ENCODE results near the gene AKAP8.

- TF ChIP-seq, protein P1, sequence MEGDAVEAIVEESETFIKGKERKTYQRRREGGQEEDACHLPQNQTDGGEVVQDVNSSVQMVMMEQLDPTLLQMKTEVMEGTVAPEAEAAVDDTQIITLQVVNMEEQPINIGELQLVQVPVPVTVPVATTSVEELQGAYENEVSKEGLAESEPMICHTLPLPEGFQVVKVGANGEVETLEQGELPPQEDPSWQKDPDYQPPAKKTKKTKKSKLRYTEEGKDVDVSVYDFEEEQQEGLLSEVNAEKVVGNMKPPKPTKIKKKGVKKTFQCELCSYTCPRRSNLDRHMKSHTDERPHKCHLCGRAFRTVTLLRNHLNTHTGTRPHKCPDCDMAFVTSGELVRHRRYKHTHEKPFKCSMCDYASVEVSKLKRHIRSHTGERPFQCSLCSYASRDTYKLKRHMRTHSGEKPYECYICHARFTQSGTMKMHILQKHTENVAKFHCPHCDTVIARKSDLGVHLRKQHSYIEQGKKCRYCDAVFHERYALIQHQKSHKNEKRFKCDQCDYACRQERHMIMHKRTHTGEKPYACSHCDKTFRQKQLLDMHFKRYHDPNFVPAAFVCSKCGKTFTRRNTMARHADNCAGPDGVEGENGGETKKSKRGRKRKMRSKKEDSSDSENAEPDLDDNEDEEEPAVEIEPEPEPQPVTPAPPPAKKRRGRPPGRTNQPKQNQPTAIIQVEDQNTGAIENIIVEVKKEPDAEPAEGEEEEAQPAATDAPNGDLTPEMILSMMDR (IDR thresholded peaks at IDR 0.05) = no peak
- TF ChIP-seq POLR2A (IDR thresholded peaks at IDR 0.05) = no peak
- TF ChIP-seq EP300 (IDR thresholded peaks at IDR 0.05) = no peak
- no peak for TF ChIP-seq POLR2AphosphoS5 (IDR thresholded peaks at IDR 0.05)
Measured at GRCh38 chr19:15307169-15307568, 72.4 kb downstream of the AKAP8 start.
